Measurements from ENCODE around the gene ARL5A. TPM values are rescaled to one million over a fixed set of nuclear protein-coding genes. Genes with fewer than 3 reads are reported as not detected.

The ARL5A gene
- total RNA-seq, 1 donor from 2014 or later = 51.4 TPM

Other genes starting within 250 kb of the ARL5A start
- 2.2 TPM for gene NEB, start 93.9 kb downstream of the ARL5A start, total RNA-seq

Data from sciatic nerve (tissue), 1 donor.